ENCODE data around the gene OXNAD1.

DNA sequence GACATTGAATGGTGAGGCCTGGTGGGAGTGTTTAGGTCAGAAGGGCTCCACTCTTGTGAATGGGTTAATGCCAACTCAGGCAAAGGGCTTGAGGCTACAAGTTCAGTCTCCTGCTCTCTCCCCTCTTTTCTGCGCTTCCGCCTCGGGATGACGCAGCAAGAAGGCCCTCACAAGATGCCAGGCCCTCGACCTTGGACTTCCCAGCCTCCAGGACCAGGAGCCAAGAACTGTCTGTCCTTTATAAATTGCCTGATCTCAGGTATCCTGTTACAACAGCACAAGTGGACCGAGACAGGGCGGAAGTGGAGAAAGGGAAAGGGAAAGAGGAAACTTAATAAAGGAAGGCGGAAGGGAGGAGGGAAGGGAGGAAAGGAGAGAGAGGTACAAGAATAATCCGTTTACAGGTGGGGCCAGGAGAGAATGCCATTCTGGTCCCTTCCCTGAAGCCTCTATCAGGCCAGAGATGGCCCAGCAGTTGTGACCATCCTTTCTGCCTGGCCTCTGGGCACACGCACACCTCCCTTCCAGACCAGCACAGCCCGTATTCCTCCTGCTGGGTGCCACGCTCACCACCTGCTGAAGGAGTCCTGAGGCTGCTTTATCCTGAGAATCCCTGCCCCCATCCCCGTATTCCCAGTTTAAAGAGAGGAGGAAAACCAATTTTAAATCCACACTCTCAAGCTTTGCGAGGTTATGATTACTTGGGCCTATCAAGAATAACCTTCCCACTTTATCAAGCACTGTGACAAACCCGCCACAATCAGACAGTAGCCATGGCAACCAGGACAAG, 64.2 kb downstream of the OXNAD1 start:
- TF ChIP-seq, protein P1, sequence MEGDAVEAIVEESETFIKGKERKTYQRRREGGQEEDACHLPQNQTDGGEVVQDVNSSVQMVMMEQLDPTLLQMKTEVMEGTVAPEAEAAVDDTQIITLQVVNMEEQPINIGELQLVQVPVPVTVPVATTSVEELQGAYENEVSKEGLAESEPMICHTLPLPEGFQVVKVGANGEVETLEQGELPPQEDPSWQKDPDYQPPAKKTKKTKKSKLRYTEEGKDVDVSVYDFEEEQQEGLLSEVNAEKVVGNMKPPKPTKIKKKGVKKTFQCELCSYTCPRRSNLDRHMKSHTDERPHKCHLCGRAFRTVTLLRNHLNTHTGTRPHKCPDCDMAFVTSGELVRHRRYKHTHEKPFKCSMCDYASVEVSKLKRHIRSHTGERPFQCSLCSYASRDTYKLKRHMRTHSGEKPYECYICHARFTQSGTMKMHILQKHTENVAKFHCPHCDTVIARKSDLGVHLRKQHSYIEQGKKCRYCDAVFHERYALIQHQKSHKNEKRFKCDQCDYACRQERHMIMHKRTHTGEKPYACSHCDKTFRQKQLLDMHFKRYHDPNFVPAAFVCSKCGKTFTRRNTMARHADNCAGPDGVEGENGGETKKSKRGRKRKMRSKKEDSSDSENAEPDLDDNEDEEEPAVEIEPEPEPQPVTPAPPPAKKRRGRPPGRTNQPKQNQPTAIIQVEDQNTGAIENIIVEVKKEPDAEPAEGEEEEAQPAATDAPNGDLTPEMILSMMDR (IDR thresholded peaks at IDR 0.05), result no peak
- no peak for TF ChIP-seq POLR2A (IDR thresholded peaks at IDR 0.05)
